Adrenal gland (tissue), 5 donors: ENCODE data around the gene CERS3.

Experiments used
- CTCF ChIP-seq, 6 experiments: fragments of 450-650 bp in 4 of 6; fragments of 200-600 bp in 2 of 6; sonication (generic) in 1 of 6; IDR thresholded peaks; 1 replicate in 5 of 6; 2 replicates in 1 of 6; pipeline versions ENCODE4 v1.5.1 to v1.8.0; 2016 to 2021; ENCODE audit warnings: antibody characterized with exemption in 6 of 6, mild to moderate bottlenecking in 2 of 6, moderate library complexity in 1 of 6
- POLR2A ChIP-seq, 2 donors: fragments of 450-650 bp; IDR thresholded peaks; one replicate each; pipeline ENCODE4 v1.6.1; 2017; ENCODE audit warnings: antibody characterized with exemption in 2 of 2, mild to moderate bottlenecking in 2 of 2, moderate library complexity in 1 of 2
- donor health status: DM: no; HTN: no; CAD: no.

GRCh38 chr15:100493213-100493612 is 35.5 kb downstream of the CERS3 start:
- TF ChIP-seq CTCF (IDR thresholded peaks at IDR 0.05): no peak
- TF ChIP-seq POLR2A (IDR thresholded peaks at IDR 0.05): no peak
